ENCODE data around the gene GUCY2C. TPM values are rescaled to one million over a fixed set of nuclear protein-coding genes. Genes with fewer than 3 reads are reported as not detected.
"Not testable (repeated sequence)": the region's sequence is repeated elsewhere in the genome, so short reads cannot be mapped to it uniquely, and the experiment has no call there.

The GUCY2C gene
- 1.2 and 1.7 TPM in 2 replicates for total RNA-seq
- long read RNA-seq, partial matches to known transcripts: 3 of 10 reads
- long read RNA-seq, other reads (novel, unspliced or antisense): 4 of 10 reads

DNA sequence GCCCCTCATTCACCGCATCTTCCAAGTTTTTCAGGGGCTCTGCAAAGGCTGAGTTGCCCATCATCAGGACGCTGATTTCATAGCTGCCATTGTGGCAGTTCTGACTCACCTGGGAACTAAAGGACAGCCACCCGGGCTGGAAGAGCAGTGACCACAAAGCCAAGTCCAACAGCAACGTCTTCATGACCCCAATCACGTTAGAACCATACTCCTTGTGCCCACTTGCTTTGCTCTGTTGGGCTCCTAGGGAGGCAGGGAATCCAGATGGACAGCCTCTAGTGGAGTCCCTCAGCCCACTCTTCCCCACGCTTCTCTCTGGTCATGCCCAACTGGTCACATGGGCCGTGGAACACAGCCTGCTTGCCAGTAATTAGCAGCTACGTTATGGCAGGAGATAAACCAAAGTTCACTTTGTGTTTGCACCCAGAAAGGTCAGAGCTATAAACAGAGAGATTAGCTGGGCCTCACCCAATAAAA lies at the start of gene GUCY2C:
Gene GUCY2C (minus strand): TSS at position 335 of the 477 bp plus-strand sequence. CDS start 151 bp downstream, at position 184.
- peaks cover 5% of the 10 kb centered on the region for H3K9me3 Mint-ChIP-seq (ENCODE audit: low read depth)
- H3K4me1 Mint-ChIP-seq (ENCODE audit: low read depth): peaks cover 5% of the 10 kb centered on the region
- no peaks in the 10 kb centered on the region for H3K36me3 Mint-ChIP-seq (ENCODE audit: insufficient read depth)
- H3K27ac Mint-ChIP-seq: no peak within 1 kb of the TSS
- no peak for DNase-seq (ENCODE audit: low spot score, unreplicated experiment)
- no peaks in the 10 kb centered on the region for H3K27me3 Mint-ChIP-seq
- TF ChIP-seq, protein P1, sequence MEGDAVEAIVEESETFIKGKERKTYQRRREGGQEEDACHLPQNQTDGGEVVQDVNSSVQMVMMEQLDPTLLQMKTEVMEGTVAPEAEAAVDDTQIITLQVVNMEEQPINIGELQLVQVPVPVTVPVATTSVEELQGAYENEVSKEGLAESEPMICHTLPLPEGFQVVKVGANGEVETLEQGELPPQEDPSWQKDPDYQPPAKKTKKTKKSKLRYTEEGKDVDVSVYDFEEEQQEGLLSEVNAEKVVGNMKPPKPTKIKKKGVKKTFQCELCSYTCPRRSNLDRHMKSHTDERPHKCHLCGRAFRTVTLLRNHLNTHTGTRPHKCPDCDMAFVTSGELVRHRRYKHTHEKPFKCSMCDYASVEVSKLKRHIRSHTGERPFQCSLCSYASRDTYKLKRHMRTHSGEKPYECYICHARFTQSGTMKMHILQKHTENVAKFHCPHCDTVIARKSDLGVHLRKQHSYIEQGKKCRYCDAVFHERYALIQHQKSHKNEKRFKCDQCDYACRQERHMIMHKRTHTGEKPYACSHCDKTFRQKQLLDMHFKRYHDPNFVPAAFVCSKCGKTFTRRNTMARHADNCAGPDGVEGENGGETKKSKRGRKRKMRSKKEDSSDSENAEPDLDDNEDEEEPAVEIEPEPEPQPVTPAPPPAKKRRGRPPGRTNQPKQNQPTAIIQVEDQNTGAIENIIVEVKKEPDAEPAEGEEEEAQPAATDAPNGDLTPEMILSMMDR (IDR thresholded peaks at IDR 0.05; ENCODE audit: unreplicated experiment): no peak
- H3K4me3 Mint-ChIP-seq (ENCODE audit: low read depth): no peak within 1 kb of the TSS

- H3K9me3 Mint-ChIP-seq (ENCODE audit: low read depth): peaks cover 51% of the 10 kb centered on the region
- TF ChIP-seq, protein P1 (IDR thresholded peaks at IDR 0.05; ENCODE audit: unreplicated experiment): no peak
- no peak overlapping the region for H3K27ac Mint-ChIP-seq
- no peaks in the 10 kb centered on the region for H3K27me3 Mint-ChIP-seq
- no peaks in the 10 kb centered on the region for H3K4me1 Mint-ChIP-seq (ENCODE audit: low read depth)
- H3K36me3 Mint-ChIP-seq (ENCODE audit: insufficient read depth): peaks cover 33% of the 10 kb centered on the region
- H3K4me3 Mint-ChIP-seq (ENCODE audit: low read depth): no peak overlapping the region
- DNase-seq (ENCODE audit: low spot score, unreplicated experiment): no peak
Observed at GRCh38 chr12:14743061-14743460, 46.7 kb upstream of the GUCY2C start.

GRCh38 chr12:14741942-14742341 lies 45.5 kb upstream of the GUCY2C start:
- Mint-ChIP-seq H3K9me3 (ENCODE audit: low read depth) (peaks cover 47% of the 10 kb centered on the region), H3K27ac (no peak overlapping the region), H3K27me3 (no peaks in the 10 kb centered on the region), H3K4me1 (ENCODE audit: low read depth) (no peaks in the 10 kb centered on the region), H3K36me3 (ENCODE audit: insufficient read depth) (peaks cover 30% of the 10 kb centered on the region), H3K4me3 (ENCODE audit: low read depth) (no peak overlapping the region)
- DNase-seq (ENCODE audit: low spot score, unreplicated experiment): no peak
- TF ChIP-seq, protein P1 (IDR thresholded peaks at IDR 0.05; ENCODE audit: unreplicated experiment): no peak

DNA sequence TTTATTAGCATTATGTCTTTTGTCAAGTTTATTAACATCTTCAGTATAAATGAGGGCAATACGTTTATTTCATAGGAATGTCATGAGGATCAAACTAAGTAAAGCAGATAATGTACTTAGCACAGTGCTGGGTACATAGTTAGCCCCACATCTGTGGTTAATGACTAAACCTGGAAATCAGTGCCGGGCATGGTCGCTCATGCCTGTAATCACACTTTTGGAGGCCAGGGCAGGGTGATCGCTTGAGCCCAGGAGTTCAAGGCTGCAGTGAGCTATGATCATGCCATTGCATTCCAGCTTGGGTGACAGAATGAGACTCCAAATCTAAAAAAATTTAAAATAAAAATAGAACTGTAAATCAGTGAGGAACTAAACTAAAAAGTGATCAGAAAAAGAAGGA lies 44.8 kb upstream of the GUCY2C start:
- DNase-seq (ENCODE audit: low spot score, unreplicated experiment): no peak
- Mint-ChIP-seq H3K27me3 (no peaks in the 10 kb centered on the region), H3K36me3 (ENCODE audit: insufficient read depth) (peaks cover 26% of the 10 kb centered on the region), H3K4me1 (ENCODE audit: low read depth) (no peaks in the 10 kb centered on the region), H3K27ac (no peak overlapping the region), H3K4me3 (ENCODE audit: low read depth) (no peak overlapping the region), H3K9me3 (ENCODE audit: low read depth) (peaks cover 42% of the 10 kb centered on the region)
- TF ChIP-seq, protein P1 (IDR thresholded peaks at IDR 0.05; ENCODE audit: unreplicated experiment): no peak

DNA sequence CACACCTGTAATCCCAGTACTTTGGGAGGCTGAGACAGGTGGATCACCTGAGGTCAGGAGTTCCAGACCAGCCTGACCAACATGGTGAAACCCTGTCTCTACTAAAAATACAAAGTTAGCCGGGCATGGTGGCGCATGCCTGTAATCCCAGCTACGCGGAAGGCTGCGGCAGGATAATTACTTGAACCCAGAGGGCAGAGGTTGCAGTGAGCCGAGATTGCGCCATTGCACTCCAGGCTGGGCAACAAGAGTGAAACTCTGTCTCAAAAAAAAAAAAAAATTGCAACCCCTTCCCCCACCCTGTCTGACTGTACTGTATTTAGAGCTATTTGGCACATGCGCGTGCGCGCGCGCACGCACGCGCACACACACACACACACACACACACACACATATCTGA lies 40.0 kb upstream of the GUCY2C start:
- not testable (repeated sequence) for H3K4me3 Mint-ChIP-seq (ENCODE audit: low read depth); H3K36me3 Mint-ChIP-seq (ENCODE audit: insufficient read depth); H3K27ac Mint-ChIP-seq

DNA sequence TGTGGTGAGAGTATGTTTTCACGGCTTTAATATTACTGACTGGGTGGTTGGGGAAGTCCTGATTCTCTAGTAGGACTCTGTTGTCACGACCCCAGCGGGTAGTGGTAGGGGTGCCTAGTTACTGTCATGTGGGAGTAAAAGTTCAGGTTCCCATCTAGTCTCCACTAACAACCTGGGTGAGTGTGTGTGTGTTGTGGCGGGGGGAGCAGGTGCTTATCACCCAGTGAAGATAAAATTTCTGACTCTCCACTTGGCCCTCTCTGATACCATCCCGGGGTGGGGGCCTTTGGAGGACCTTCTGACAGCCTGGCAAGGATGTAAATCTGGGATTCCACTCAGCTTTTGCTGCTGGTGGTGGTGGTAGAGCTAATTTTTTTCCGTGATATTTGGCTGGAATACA lies 35.4 kb upstream of the GUCY2C start:
- no peak for DNase-seq (ENCODE audit: low spot score, unreplicated experiment)
- no peak overlapping the region for H3K4me3 Mint-ChIP-seq (ENCODE audit: low read depth)
- no peaks in the 10 kb centered on the region for H3K27me3 Mint-ChIP-seq
- H3K9me3 Mint-ChIP-seq (ENCODE audit: low read depth): peaks cover 11% of the 10 kb centered on the region
- H3K27ac Mint-ChIP-seq: peak overlapping the region; percentile 3
- no peaks in the 10 kb centered on the region for H3K4me1 Mint-ChIP-seq (ENCODE audit: low read depth)
- TF ChIP-seq, protein P1 (IDR thresholded peaks at IDR 0.05; ENCODE audit: unreplicated experiment): no peak
- peaks cover 2% of the 10 kb centered on the region for H3K36me3 Mint-ChIP-seq (ENCODE audit: insufficient read depth)

More for the DNA sequence above, 40.0 kb upstream of the GUCY2C start:
- H3K27me3 Mint-ChIP-seq; H3K9me3 Mint-ChIP-seq (ENCODE audit: low read depth); DNase-seq (ENCODE audit: low spot score, unreplicated experiment); H3K4me1 Mint-ChIP-seq (ENCODE audit: low read depth): not testable (repeated sequence)

Measured in progenitor cell of endocrine pancreas (in vitro differentiated cells).